Fibroblast of lung (primary cell): ENCODE measurements around the gene OGA.

Experiments used
- CTCF ChIP-seq, 2 donors: IDR thresholded peaks in 1 of 2; conservative IDR thresholded peaks in 1 of 2; 1 replicate in 1 of 2; 2 replicates in 1 of 2; pipeline ENCODE4 v1.5.1; 2011 to 2012; ENCODE audit warnings: low read length in 2 of 2, control low read depth in 1 of 2, inconsistent platforms in 1 of 2, low read depth in 1 of 2, mild to moderate bottlenecking in 1 of 2
- EZH2 ChIP-seq: IDR thresholded peaks from 2 replicates; pipeline ENCODE4 v1.5.1; 2012; ENCODE audit warnings: low read length, control low read depth, mild to moderate bottlenecking; ENCODE audit errors: missing control alignments

- TF ChIP-seq CTCF (conservative IDR thresholded peaks at IDR 0.05 in 1 of 2, IDR thresholded peaks at IDR 0.05 in 1 of 2; ENCODE audit: low read depth in 1 of 2, low read length in 2 of 2) (no peak), EZH2 (no peak)
Measured at GRCh38 chr10:101736666-101737065, 81.6 kb downstream of the OGA start.
